Stomach (tissue), 4 donors: ENCODE measurements around the gene MCM3AP.

ENCODE experiments used
- CTCF ChIP-seq, 7 experiments: fragments of 450-650 bp in 4 of 7; fragments of 200-600 bp in 3 of 7; sonication (generic) in 3 of 7; IDR thresholded peaks; one replicate each; pipeline ENCODE4 v1.5.1; 2016 to 2019; ENCODE audit warnings: antibody characterized with exemption in 7 of 7, control low read depth in 2 of 7, mild to moderate bottlenecking in 1 of 7
- EP300 ChIP-seq: sonication (generic); formaldehyde crosslinking; IDR thresholded peaks from one replicate; pipeline ENCODE4 v1.6.1; 2017; ENCODE audit warnings: antibody characterized with exemption
- POLR2A ChIP-seq, 4 donors: fragments of 450-650 bp; IDR thresholded peaks; one replicate each; pipeline ENCODE4 v1.6.1; 2016; ENCODE audit warnings: antibody characterized with exemption in 4 of 4, control low read depth in 2 of 4, mild to moderate bottlenecking in 1 of 4, moderate library complexity in 1 of 4
- POLR2AphosphoS5 ChIP-seq, 3 donors: sonication (generic); formaldehyde crosslinking; IDR thresholded peaks; one replicate each; pipeline ENCODE4 v1.6.1; 2016; ENCODE audit warnings: antibody characterized with exemption in 3 of 3

DNA sequence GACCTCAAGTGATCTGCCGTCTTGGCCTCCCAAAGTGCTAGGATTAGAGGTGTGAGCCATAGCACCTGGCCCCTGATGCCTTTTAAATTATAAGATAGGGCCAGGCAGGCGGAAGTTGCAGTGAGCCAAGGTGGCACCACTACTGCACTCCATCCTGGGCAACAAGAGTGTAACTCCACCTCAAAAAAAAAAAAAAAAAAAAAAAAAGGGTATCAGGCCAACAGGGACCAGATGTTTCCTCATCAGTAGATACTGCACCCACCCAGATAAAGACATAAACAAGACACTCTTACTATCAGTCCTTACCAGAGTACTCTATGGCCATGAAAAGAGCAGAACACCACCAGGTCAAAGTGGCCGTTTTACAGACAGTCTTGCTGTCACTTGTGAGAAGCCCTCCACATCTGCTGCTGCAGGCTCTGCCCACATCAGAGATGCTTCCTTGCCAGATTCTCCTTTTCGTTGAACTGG, 35.0 kb upstream of the MCM3AP start:
- TF ChIP-seq CTCF (IDR thresholded peaks at IDR 0.05) (no peak), POLR2A (IDR thresholded peaks at IDR 0.05) (no peak), POLR2AphosphoS5 (IDR thresholded peaks at IDR 0.05) (no peak), EP300 (no peak)
